Stimulated activated naive CD4-positive, alpha-beta T cell treated with Interleukin-2 at 50 U/mL for 16 hours (primary cell): ENCODE results near the gene WDR18.

ENCODE experiments used
- DNase-seq: peaks from one replicate; lab custom pipeline; 2025; lab: John Stamatoyannopoulos, UW

Gene WDR18

DNA sequence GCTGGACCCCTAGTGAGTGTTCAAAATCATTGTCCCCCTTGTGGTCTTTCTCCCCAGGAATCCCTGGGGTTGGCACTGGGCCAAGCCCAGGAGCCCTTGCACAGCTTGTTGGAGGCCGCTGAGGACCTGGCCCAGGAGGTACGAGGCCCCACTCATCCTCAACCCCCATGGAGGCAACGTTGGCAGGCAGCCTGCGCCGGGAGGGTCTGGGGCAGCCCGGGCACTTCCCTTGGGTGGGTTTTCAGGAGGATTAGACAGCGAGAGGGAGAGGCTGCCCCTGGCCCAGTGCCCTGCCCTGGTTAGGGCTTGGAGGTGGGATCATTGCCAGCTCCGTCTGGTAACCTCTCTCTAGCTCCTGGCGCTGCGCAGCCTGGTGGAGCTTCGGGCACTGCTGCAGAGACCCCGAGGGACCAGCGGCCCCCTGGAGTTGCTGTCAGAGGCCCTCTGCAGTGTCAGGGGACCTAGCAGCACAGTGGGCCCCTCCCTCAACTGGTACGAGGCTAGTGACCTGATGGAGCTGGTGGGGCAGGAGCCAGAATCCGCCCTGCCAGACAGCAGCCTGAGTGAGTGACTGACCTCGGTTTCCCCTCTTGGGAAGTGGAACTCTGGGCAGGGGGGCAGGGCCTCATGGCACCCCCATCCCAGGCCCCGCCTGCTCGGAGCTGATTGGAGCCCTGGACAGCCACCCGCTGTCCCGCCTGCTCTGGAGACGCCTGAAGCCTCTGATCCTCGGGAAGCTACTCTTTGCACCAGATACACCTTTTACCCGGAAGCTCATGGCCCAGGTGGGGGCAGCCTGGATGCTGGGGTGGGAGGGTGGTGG, 58.8 kb downstream of the WDR18 start:
- DNase-seq = no peak
